GM19238 (cell line): ENCODE measurements around the gene AHRR.

ENCODE experiments used
- DNase-seq: peaks from one replicate; pipeline ENCODE4 v3.0.0; 2011; ENCODE audit warnings: low spot score; ENCODE audit not compliant: insufficient read length

Gene AHRR

GRCh38 chr5:442335-443238 lies 121.1 kb downstream of the AHRR start, which contains the start of gene EXOC3:
Gene EXOC3, plus strand, starts transcription at chr5:443176. Its CDS starts 3,030 bp downstream, at chr5:446206.
- peak; percentile 98 for DNase-seq

GRCh38 chr5:443239-444151 lies 122.0 kb downstream of the AHRR start:
- peak; percentile 56 for DNase-seq

- DNase-seq = no peak
Measured at GRCh38 chr5:444226-444625, 122.7 kb downstream of the AHRR start.

DNA sequence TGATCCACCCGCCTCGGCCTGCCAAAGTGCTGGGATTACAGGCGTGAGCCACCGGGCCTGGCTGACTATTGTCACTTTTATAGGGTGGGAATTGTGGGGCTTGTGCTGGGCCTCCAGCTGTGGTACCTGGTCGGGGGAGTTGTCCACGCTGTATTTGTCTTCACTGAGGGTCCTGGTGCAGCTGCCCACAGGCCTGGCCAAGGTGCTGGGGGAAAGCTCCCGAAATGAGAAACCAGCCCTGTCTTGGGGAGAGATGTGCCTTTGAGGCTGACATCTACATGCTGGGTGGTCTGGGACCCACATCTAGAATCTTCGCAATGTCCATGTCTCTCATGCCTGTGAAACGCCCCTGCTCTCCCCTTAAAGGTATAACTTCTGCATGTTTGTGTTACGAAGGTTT lies 124.1 kb downstream of the AHRR start:
- no peak for DNase-seq

- no peak for DNase-seq
Measured at GRCh38 chr5:446066-446882, 124.8 kb downstream of the AHRR start.

DNA sequence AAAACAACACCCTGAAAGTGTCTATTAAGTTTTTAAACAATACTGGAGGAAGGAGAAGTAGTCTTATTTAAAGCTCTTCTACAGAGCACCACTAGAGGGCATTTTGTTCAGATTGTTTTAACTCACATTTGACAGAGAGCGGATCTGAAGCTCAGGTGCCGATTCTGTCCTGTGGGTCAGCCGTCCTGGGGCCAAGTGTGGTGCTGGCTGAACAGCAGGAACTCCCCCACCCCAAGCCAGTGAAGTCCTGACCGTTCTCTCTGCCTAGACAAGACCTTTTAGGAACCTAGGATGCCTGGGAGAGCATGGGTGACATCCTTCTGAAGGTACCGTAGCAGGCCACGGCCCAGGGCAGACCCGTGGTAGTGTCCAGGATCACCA lies 125.4 kb downstream of the AHRR start:
- no peak for DNase-seq

- no peak for DNase-seq
Measured at GRCh38 chr5:447501-447900, 126.0 kb downstream of the AHRR start.

DNA sequence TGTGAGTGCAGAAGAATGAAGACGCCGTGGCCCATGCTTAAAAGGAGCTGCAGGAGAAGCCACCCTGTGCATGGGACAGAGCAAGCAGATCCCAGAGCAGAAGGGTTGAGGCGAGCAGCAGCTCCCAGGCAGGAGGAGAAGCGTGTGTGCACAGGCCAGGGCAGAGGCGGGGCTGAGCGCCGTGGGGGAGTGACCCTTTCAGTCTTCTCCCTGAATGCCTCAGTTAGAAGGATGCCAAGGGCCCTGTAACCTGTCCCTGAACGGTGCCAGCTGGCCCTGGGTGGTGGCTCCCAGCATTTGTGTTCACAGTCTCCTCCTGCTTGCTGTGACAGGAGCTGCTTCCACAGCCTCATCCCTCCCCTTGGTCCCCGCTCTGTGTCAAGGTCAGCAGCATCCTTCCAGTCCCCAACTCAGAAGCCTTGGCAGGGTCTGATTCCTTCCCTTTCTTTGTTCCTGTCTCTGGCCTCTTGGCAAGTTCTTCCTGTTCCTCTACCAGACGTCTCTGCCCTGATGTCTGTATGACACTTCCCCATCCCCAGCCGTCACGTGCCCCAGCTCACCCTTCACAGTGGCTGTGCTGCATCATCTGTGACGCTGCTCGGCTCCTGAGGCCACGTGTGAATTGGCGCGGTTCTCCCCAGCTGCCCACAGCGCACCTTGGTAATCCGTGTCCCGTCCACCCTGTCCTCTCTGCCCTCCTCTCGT lies 126.7 kb downstream of the AHRR start:
- DNase-seq = no peak

DNA sequence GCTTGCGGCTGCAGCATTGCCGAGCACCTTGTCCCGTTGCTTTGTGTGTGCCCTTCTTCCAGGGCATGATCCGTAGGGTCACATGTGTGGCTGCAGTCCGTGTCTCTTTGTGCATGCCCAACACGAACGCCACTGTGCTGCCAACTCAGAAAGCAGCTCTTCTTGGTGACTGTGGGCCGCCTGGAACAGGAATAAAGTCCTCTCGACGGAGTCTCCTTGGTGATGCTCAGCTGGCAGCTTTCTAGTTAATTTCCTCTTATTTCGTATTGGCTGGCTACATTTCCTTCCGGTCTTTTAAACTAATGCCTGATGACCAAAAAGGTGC lies 127.2 kb downstream of the AHRR start:
- no peak for DNase-seq

- no peak for DNase-seq
Measured at GRCh38 chr5:449151-449550, 127.6 kb downstream of the AHRR start.

DNA sequence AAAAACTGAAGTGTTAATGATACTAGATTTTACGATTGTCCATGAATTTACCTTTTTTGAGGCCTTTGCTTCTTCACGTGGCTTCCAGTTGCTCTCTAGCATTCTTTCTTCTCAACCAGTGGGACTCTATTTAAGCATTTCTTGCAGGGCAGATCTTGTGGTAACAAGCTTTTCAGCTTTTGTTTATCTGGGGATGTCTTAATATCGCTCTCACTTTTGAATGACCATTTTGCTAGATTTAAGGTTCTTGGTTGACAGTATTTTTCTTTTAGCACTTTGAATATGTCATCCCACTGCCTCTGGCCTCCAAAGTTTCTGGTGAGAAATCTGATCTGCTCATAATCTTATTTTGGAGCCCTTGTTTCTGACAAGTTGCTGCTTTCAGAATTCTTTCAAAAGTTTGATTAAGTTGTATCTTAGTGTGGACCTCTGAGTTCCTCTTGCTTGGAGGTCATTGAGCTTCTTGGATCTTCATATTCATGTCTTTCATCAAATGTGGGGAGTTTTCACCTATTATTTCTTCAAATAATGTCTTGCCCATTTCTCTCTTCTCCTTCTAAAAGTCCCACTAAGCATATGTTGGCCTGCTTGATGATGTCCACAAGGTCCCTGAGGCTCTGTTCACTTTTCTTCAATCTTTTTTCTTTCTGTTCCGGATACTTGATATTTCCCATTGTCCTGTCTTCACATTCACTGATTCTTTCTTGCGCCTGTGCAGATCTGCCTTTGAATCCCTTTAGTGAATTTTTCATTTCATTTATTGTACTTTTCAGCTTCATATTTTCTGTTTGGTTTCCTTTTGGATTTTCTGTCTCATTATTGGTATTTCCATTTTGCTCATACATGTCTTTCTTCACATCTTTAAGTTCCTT lies 130.3 kb downstream of the AHRR start:
- no peak for DNase-seq

DNA sequence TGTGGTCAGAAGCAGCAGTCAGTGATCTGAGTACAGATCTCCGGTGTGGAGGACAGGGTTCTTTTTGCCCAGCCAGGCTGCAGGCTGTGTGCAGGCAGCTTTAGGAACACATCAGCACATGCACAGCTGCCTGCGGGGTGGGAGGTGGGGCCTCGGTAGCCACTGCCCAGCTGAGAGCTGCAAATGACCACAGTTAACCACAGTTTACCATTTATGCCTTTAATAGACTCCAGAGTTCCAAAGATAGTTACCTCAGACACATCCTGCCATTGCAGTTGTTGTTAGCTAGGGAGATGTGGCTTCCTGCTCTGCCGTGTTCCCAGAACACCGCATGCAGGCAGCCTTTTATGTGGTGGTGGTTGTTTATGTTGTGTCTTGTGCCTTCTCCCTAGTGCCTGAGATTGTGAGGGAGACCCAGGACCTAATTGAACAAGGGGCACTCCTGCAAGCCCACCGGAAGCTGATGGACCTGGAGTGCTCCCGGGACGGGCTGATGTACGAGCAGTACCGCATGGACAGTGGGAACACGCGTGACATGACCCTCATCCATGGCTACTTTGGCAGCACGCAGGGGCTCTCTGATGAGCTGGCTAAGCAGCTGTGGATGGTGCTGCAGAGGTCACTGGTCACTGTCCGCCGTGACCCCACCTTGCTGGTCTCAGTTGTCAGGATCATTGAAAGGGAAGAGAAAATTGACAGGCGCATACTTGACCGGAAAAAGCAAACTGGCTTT lies 131.6 kb downstream of the AHRR start:
- no peak for DNase-seq

DNA sequence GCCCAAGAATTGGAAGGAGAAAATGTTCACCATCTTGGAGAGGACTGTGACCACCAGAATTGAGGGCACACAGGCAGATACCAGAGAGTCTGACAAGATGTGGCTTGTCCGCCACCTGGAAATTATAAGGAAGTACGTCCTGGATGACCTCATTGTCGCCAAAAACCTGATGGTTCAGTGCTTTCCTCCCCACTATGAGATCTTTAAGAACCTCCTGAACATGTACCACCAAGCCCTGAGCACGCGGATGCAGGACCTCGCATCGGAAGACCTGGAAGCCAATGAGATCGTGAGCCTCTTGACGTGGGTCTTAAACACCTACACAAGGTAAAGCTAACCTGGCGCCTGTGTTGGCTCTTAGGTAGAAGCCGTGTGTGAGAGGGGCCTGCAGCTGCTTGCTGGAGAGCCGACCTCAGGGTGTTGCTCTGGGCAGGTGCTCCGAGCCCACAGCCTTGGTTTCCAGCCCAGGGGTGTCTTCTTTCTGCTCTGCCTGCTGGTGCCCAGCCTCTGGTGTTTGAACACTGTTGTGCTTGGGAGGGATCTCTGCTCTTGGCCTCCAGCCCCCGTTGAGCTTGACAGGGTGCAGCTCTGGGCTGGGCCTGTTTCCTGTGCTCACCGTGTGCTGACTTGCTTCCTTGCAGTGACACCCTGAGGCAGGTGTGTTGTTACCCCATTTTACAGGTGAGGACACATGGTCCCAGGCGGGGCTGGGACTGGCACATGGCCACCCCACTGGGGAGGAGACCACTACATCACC lies 132.4 kb downstream of the AHRR start:
- no peak for DNase-seq

- DNase-seq = no peak
Measured at GRCh38 chr5:454936-455335, 133.4 kb downstream of the AHRR start.

- DNase-seq = no peak
Measured at GRCh38 chr5:455806-456205, 134.3 kb downstream of the AHRR start.

GRCh38 chr5:456351-457194 lies 135.1 kb downstream of the AHRR start:
- DNase-seq = no peak

DNA sequence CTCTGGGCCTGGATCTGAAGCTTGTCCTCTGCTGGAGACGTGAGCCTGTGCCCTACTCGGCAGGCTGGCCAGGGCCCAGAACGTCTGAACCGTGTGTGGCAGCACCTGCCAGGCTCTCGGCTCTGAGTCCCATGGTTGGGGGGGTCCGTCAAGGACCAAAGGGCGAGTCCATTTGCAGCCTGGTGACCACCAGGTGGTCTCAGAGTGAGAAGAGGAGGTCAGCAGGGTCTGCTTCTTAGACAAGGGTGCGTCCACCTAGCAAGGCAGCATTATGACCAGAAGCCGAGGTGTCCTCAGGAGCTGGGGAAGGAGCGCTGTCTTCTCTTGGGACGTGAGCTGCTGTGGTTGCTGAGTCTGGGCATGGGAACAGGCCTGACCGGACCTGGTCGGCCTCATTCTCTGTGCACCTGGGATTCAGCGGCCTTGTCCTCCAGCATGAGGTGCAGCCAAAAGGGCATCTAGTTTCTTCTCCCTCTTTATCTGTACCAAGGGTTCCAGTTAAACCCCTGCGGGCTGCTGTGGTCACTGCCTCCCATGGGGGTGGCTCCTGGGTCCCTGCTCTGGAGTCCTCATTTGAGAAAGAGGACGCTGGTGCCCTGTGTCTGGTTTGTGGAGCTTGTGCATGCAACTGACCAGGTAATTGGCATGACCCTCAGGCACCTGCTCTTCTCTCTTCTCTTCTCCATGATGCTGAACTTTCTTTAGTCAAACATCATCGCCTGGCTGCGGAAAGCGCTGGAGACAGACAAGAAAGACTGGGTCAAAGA lies 135.9 kb downstream of the AHRR start:
- DNase-seq = no peak
